Suprapubic skin (tissue), 4 donors: Measurements from ENCODE around the gene FBRSL1. TPM values are rescaled to one million over a fixed set of nuclear protein-coding genes. Genes with fewer than 3 reads are reported as not detected.

ENCODE experiments used
- DNase-seq, 2 donors: peaks; one replicate each; pipeline ENCODE4 v3.0.0-alpha.2; 2019; ENCODE audit warnings: low spot score in 2 of 2
- H3K27ac ChIP-seq: fragments of 200-600 bp; sonication (generic); one replicate; pipeline ENCODE4 v1.5.1; 2019
- H3K27me3 ChIP-seq: fragments of 200-600 bp; sonication (generic); one replicate; pipeline ENCODE4 v1.5.1; 2019
- H3K36me3 ChIP-seq: fragments of 200-600 bp; sonication (generic); one replicate; pipeline ENCODE4 v1.5.1; 2019
- H3K4me1 ChIP-seq: fragments of 200-600 bp; sonication (generic); one replicate; pipeline ENCODE4 v1.5.1; 2019
- H3K4me3 ChIP-seq: fragments of 200-600 bp; sonication (generic); one replicate; pipeline ENCODE4 v1.5.1; 2019; ENCODE audit warnings: mild to moderate bottlenecking
- H3K9me3 ChIP-seq: fragments of 200-600 bp; sonication (generic); one replicate; pipeline ENCODE4 v1.5.1; 2019
- CTCF ChIP-seq, 2 donors: fragments of 200-600 bp in 1 of 2; fragments of 450-650 bp in 1 of 2; sonication (generic) in 1 of 2; IDR thresholded peaks; one replicate each; pipeline ENCODE4 v1.5.1; 2016 to 2019; ENCODE audit warnings: antibody characterized with exemption in 2 of 2, mild to moderate bottlenecking in 1 of 2, moderate library complexity in 1 of 2
- EP300 ChIP-seq: sonication (generic); formaldehyde crosslinking; IDR thresholded peaks from one replicate; pipeline ENCODE4 v1.6.1; 2017; ENCODE audit warnings: antibody characterized with exemption
- POLR2A ChIP-seq, 2 donors: fragments of 450-650 bp; IDR thresholded peaks; one replicate each; pipeline ENCODE4 v1.6.1; 2017; ENCODE audit warnings: antibody characterized with exemption in 2 of 2, mild to moderate bottlenecking in 2 of 2, moderate library complexity in 2 of 2
- POLR2AphosphoS5 ChIP-seq, 3 donors: sonication (generic); formaldehyde crosslinking; IDR thresholded peaks; one replicate each; pipeline ENCODE4 v1.6.1; 2017; ENCODE audit warnings: antibody characterized with exemption in 3 of 3
- WGBS: methylation state at CpG from one replicate; pipeline ENCODE4 v1.1.5; 2018; 5-methylcytosine and 5-hydroxymethylcytosine counted together
- total RNA-seq, 4 donors: library from RNA; depleted of rRNA; stranded (reverse); fragments of >200 nt; gene quantifications; one replicate each; pipeline ENCODE4 v1.1.0, GENCODE V29; 2016

The FBRSL1 gene
- total RNA-seq, 4 donors from 2014 or later: 26.0 to 33.7 (median 27.2) TPM

DNA sequence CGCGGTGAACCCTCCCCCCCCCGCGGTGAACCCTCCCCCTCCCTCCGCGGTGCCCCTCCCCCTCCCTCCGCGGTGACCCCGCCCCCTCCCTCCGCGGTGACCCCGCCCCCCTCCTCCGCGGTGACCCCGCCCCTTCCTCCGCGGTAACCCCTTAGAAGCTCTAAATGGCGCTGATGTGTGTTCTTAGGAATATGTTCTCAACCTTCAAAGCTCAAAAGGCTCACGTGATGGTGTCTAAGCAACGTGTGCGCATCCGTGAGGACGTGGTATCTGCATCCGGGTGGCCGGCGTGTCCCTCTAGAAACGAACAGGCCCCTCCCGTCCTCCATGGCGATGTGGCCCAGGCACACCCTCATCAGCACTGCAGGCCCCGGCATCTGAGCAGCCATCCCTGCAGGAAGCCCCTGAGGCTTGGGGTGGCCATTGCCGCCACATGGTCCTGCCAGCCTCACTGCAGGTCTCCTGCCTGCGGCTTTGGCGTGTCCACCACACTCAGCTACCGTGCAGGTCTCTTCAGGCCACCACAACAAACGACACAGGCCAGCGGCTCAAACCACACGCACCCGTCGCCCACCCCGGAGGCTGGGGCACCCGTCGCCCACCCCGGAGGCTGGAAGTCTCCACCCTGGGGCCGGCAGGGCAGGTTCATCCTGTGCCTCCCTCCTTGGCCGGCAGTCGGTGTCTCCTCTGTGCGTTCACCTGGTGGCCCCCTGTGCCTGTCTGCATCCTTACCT lies 14.5 kb upstream of the FBRSL1 start:
- Histone ChIP-seq H3K27ac (no peak overlapping the region), H3K27me3 (peaks cover 16% of the 10 kb centered on the region), H3K36me3 (no peaks in the 10 kb centered on the region), H3K4me3 (no peak overlapping the region), H3K9me3 (no peaks in the 10 kb centered on the region), H3K4me1 (no peaks in the 10 kb centered on the region)
- 87% methylated on average over 6 of the region's 47 CpGs for WGBS
- DNase-seq: no peak
- no peak for TF ChIP-seq CTCF (IDR thresholded peaks at IDR 0.05)
- no peak for TF ChIP-seq POLR2AphosphoS5 (IDR thresholded peaks at IDR 0.05)
- no peak for TF ChIP-seq EP300
- no peak for TF ChIP-seq POLR2A (IDR thresholded peaks at IDR 0.05)

DNA sequence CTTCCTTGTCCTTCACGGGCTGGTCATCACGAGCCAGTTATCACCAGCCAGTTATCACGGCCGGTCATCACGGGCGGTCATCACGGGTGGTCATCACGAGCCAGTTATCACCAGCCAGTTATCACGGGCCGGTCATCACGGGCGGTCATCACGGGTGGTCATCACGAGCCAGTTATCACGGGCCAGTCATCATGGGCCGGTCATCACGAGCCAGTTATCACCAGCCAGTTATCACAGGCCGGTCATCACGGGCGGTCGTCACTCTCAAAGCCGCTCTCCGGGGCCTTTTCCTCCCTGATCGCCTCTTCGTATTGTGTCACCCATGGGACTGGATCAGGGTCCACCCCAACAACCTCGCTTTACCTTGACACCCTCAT lies 13.9 kb upstream of the FBRSL1 start:
- H3K36me3 ChIP-seq: no peaks in the 10 kb centered on the region
- no peaks in the 10 kb centered on the region for H3K4me1 ChIP-seq
- no peak overlapping the region for H3K27ac ChIP-seq
- no peak overlapping the region for H3K4me3 ChIP-seq
- no peak for DNase-seq
- no peak for TF ChIP-seq CTCF (IDR thresholded peaks at IDR 0.05)
- 92% methylated on average over 25 of the region's 26 CpGs for WGBS
- H3K9me3 ChIP-seq: no peaks in the 10 kb centered on the region
- peaks cover 21% of the 10 kb centered on the region for H3K27me3 ChIP-seq

GRCh38 chr12:132476421-132476820 lies 13.5 kb upstream of the FBRSL1 start:
- TF ChIP-seq EP300: no peak
- no peak for TF ChIP-seq POLR2A (IDR thresholded peaks at IDR 0.05)
- no peak for TF ChIP-seq POLR2AphosphoS5 (IDR thresholded peaks at IDR 0.05)
- no peak for TF ChIP-seq CTCF (IDR thresholded peaks at IDR 0.05)
- WGBS: 92% methylated on average over 14 of the region's 18 CpGs
- DNase-seq: no peak

GRCh38 chr12:132477017-132477702 lies 12.8 kb upstream of the FBRSL1 start:
- no peak for DNase-seq
- no peaks in the 10 kb centered on the region for H3K4me1 ChIP-seq
- TF ChIP-seq POLR2A (IDR thresholded peaks at IDR 0.05): no peak
- H3K9me3 ChIP-seq: no peaks in the 10 kb centered on the region
- peaks cover 30% of the 10 kb centered on the region for H3K27me3 ChIP-seq
- no peak overlapping the region for H3K27ac ChIP-seq
- no peak overlapping the region for H3K4me3 ChIP-seq
- WGBS: 74% methylated on average over 12 of the region's 14 CpGs
- no peaks in the 10 kb centered on the region for H3K36me3 ChIP-seq

More at GRCh38 chr12:132476421-132476820, 13.5 kb upstream of the FBRSL1 start:
- no peaks in the 10 kb centered on the region for H3K9me3 ChIP-seq
- H3K27me3 ChIP-seq: peaks cover 22% of the 10 kb centered on the region
- no peak overlapping the region for H3K27ac ChIP-seq
- H3K4me1 ChIP-seq: no peaks in the 10 kb centered on the region
- H3K36me3 ChIP-seq: no peaks in the 10 kb centered on the region
- H3K4me3 ChIP-seq: no peak overlapping the region

- Histone ChIP-seq H3K27me3 (peaks cover 37% of the 10 kb centered on the region), H3K9me3 (no peaks in the 10 kb centered on the region), H3K27ac (no peak overlapping the region), H3K4me3 (no peak overlapping the region), H3K36me3 (no peaks in the 10 kb centered on the region), H3K4me1 (no peaks in the 10 kb centered on the region)
- WGBS: 68% methylated on average over 19 of the region's 19 CpGs
- no peak for DNase-seq
- TF ChIP-seq POLR2A (IDR thresholded peaks at IDR 0.05) (no peak), POLR2AphosphoS5 (IDR thresholded peaks at IDR 0.05) (no peak), EP300 (no peak), CTCF (IDR thresholded peaks at IDR 0.05) (no peak)
These were observed 12.1 kb upstream of the FBRSL1 start for GRCh38 chr12:132477703-132478432.
